SKM-1 treated with dmso at 0.1 percent for 144 hours (cell line): Measurements from ENCODE around the gene FUT9.
"Not testable (repeated sequence)": the region's sequence is repeated elsewhere in the genome, so short reads cannot be mapped to it uniquely, and the experiment has no call there.

ENCODE experiments used
- DNase-seq: peaks from one replicate; lab custom pipeline; 2025; ENCODE audit not compliant: unreplicated experiment; lab: John Stamatoyannopoulos, UW

FUT9 gene

DNA sequence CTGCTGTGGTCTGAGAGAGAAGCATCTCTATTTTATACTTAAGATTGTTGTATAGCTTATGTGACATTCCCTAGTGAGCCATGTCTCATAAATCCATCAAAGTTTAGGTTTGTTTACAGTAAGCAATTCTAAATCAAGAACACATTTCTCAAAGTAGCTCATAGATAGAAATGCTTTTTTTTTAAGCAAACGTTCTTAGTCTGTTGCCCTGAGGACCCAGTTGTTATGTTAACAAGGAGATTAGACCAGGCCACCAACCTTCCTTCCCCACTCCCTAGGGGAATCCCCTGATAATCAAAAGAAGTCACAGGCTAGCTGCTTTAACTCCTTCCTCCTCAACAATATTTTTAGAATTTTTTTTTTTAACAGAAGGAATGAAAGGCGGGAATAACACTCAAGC is 169.0 kb downstream of the FUT9 start:
- no peak for DNase-seq

GRCh38 chr6:96186094-96186493 is 170.3 kb downstream of the FUT9 start:
- DNase-seq, result no peak

DNA sequence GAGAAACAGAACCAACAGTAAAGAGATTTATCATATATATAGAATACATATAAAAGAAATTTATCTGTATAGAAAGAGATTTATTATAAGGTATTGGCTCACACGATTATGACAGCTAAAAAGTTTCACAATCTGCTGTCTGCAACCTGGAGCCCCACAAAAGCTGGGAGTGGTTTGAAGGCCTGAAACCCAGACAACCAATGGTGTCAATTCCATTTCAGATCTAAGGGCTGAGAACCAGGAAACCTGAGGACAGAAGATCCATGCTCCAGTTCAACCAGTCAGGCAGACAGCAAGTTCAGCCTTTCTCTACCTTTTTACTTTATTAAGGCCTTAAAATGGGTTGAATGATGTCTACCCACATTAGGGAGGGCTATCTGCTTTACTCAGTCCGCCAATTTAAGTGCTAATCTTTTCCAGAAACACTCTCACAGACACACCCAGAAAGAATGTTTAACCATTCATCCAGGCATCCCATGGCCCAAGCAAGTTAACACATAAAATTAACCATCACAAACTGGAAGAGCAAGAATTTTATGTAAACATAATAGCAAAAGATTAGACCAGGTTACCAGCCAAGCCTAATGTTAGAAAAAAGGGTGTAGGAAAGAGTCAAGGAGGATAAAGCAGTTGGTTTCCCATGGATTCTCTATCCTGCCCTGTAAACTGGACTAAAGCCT is 170.9 kb downstream of the FUT9 start:
- DNase-seq, result no peak

- no peak for DNase-seq
Observed at GRCh38 chr6:96194675-96195074, 178.9 kb downstream of the FUT9 start.

GRCh38 chr6:96195272-96195671 is 179.5 kb downstream of the FUT9 start:
- DNase-seq, result no peak

GRCh38 chr6:96196633-96197032 is 180.9 kb downstream of the FUT9 start:
- no peak for DNase-seq

DNA sequence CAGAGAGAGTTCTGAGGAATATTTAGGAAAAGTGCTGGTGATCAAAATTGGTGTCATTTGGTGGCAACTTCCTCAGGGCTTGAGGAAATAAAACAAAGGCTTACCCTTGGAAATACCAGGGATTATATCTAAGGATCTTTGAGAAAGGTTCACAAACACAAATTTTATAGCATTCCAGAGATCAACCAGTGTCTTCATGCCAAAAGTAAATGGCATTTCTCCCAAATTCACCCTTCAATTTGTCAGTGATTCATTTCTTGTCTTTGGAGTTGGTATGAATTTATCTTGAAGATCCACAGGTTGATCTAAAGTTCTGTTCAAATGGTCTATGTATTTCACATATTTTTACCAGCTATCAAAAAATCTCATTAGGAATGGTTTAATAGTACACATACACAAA is 181.5 kb downstream of the FUT9 start:
- DNase-seq, result no peak

DNA sequence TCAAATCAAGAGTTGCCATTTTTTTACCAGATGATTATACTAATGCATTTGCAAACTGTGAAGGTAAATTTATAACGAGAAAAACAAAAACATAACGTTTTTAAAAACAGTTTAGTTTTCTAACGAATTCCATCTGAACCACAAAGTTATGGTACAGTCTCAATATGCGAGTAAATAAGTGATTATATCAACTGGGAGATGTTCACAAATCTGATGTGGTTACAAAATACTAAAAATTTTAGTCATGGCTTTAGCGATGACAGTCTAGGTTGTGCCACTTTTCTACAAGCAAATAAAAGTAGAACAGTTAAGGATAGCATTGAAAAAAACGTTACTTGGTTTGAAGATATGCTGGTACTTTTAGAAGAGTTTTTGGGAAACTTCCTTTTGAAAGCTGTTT is 186.8 kb downstream of the FUT9 start:
- DNase-seq, result no peak

- DNase-seq, result no peak
Observed at GRCh38 chr6:96211341-96211740, 195.6 kb downstream of the FUT9 start.

- DNase-seq, result no peak
Observed at GRCh38 chr6:96212066-96212465, 196.3 kb downstream of the FUT9 start.

- DNase-seq, result no peak
Observed at GRCh38 chr6:96213784-96214183, 198.0 kb downstream of the FUT9 start.

DNA sequence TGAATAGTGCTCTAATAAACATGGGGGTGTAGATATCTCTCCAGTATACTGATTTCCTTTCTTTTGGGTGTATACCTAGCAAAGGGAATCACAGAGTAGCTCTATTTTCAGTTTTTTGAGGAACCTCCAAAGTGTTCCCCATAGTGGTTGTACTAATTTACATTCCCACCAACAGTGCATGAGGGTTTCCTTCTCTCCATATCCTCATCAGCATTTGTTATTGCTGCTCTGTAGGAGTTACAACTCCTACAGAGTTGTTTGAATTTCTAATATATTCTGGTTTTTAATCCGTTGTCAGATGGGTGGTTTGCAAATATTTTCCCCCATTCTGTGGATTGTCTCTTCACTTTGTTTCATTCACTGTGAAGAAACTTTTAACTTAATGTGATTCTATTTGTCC is 207.9 kb downstream of the FUT9 start:
- DNase-seq, result no peak

DNA sequence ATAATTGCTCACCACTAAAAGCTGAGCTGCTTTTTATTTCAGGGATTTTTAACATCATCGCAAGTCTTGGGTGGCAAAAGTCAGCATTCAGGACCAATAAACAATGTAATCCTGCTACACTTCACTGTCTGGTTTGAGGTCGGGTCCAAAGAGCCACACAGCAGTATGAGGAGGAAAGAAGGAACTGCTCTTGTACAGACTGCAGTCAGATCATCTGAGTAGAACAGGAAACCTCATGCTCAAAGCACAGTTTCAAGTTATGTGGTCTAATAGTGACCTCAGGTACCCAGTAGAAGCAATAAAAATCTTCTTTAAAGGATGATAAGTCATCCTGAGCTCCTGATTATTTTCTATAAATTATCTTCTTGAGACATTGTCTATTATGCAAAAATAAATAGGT is 211.4 kb downstream of the FUT9 start:
- no peak for DNase-seq

DNA sequence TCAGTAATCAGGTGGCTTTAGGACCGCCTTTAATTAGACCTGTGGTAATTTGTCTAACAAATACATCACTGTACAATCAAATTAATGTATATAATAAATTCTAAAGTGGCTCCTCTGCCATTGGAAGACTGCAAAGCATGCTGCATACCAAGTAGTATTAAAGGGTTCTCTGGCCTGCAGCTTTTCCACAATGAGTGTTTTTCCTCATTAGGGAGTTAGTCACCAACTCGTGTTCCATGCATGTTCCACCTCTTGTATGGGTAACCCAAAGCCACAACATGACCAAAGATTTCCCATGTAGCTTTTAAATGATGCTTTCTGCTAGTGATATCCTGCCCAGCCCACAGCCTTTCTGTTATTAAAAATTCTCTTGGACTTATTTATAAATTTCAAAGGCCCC is 218.7 kb downstream of the FUT9 start:
- no peak for DNase-seq

DNA sequence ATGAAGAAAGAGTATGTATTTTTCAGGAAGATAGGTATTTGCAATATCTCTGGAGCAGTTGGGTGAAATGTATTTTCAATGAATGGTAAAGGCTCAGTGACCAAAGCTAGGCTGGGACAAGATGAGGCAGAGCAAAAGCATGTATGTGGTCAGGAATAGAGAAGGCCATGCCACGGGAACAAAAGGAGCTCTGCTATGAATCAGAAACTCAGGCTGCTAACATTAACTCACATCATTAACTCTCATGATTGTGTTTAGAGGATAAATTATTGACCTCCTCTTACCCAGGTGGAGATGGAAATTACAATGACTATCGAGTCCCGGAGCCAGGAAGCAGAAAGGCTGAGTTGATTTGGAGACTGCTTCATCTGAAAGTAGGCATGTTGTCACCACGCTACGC is 220.2 kb downstream of the FUT9 start:
- DNase-seq, result no peak

DNA sequence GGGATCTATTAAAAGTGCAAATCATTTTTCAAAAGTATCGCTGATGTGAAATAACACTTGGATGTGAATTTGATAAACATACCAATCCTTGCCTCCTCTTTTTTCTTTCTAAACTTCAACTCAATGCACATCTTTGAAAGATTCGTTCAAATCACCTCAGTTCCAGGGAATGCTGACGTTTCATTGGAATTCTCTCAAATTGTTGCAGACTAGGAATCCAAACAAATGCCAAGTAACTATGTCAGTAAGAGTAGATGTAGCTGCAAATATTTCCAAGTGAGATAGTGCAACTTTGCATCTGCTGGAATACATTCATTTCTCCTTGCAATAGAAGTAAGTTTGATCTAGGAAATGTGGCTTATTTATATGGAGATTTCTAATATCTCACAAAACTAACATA is 220.7 kb downstream of the FUT9 start:
- no peak for DNase-seq

DNA sequence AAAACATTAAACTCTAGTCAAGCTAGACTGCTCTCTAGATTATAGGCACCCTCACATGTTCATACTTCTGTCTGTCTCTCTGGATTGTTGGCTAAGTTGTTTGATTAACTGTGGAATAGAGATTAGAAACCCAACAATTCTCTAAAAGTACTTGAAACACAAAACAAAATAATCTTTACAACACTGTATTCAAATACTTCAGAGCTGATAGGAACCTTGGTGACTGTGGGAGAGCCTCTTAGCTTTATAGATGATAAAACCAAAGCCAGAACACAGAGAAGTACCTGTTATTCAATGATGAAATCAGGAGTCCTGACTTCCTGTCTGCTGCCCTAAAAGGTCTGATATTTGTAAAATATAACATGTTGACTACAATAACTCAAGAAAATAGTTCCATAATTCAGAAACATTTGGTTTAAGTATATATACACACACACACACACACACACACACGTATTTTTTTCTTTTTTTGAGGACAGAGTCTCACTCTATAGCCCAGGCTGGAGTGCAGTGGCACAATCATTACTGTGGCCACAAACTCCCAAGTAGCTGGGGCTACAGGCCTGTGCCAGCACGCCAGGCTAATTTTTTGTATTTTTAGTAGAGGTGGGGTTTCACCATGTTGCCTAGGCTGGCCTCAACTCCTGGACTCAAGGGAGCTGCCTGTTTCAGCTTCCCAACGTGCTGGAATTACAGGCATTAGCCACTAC is 222.0 kb downstream of the FUT9 start:
- no peak for DNase-seq

DNA sequence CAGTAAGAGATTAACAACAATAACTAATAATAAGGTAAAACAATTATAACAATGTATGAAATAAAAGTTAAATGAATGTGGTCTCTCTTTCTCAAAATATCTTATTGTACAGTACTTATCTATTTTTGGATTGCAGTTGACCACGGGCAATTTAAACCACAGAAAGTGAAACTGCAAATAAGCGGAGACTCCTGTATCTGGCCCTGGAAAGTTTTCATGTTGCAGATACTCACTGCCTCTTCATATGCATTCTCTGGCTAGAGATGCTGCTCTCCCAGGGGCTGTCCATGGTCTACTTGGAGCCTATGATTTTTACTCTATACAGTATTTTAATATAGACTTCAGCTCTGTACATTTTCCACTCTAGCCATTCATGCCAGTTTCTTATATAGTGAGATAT is 230.8 kb downstream of the FUT9 start:
- DNase-seq, result no peak

DNA sequence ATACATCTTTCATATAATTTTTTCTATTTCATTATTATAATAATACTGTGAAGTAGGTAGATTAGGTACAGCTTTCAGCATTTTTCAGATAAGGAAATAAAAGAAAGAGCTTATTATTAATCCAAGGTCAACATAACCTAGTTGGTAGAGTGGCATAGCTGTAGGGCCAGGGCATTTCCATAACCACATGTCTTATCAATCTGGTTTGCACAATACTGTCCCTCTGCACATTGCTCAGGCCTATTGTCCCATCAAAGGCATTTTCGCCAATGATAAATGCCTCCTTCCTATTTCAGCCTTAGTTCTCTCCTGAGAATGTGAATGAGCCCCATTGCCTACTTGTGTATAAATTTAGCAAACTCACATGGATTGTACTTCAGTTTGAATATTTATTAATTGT is 234.0 kb downstream of the FUT9 start:
- DNase-seq, result no peak

GRCh38 chr6:96257751-96258150 is 242.0 kb downstream of the FUT9 start:
- no peak for DNase-seq

- not testable (repeated sequence) for DNase-seq
Observed at GRCh38 chr6:96260787-96261430, 245.1 kb downstream of the FUT9 start.
